SK-N-SH (cell line): ENCODE results near the gene HSD11B1L.

Source experiments
- CHD2 ChIP-seq: fragments of 150-350 bp; IDR thresholded peaks from 2 replicates; pipeline ENCODE4 v1.6.1; 2018; ENCODE audit warnings: low read length; ENCODE audit not compliant: partially characterized antibody
- RCOR1 ChIP-seq: fragments of 150-350 bp; IDR thresholded peaks from 2 replicates; pipeline ENCODE4 v1.6.1; 2017; ENCODE audit warnings: antibody characterized with exemption, low read length
- RXRA ChIP-seq: IDR thresholded peaks from 2 replicates; pipeline ENCODE4 v1.4.0; 2012; ENCODE audit warnings: low read depth, mild to moderate bottlenecking, borderline replicate concordance
- TF ChIP-seq, protein P1 (sequence below): IDR thresholded peaks from 2 replicates; pipeline ENCODE4 v1.4.0; 2012; ENCODE audit warnings: low read depth, borderline replicate concordance
- TF ChIP-seq, protein P2 (sequence below): fragments of 200-600 bp; sonication (generic); IDR thresholded peaks from 2 replicates; pipeline ENCODE4 v1.6.1; 2017; ENCODE audit warnings: antibody characterized with exemption, mild to moderate bottlenecking, moderate library complexity
- TF ChIP-seq, protein P3 (sequence below): fragments of 150-350 bp; IDR thresholded peaks from 2 replicates; pipeline ENCODE4 v1.6.1; 2017; ENCODE audit warnings: antibody characterized with exemption, low read length, low read depth, borderline replicate concordance

DNA sequence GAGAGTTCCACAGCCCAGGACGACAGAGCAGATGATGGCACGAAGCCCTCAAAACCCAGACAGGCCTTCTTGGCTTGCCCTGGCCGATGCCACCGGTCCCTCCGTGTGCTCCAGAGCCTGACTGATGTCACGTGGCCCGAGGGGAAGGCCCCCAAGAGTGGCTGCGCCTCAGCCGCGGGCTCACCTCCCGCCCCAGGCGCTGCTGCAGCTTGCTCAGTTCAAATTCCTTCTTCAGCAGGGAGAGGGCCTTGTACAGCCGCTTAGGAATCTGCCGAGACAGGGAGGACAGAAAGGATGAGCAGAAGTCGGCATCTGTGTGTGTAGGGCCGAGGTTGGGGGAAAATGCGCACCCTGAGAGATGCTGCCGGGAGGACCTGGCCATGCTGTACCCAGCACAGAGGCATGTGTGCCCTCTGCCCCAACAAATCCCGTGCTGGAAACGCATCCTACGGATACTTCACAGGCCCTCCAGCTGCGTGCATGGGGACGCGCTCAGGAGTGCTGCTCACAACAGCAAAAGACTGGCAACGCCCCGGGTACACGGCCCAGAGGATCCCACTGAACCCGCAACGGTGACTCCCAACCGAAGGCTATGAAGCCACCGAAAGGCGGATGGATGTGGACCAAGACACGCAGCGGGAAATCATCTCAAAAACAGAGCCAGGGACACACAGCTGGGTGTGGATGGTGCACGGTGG, 26.2 kb downstream of the HSD11B1L start:
- TF ChIP-seq RCOR1, result no peak
- TF ChIP-seq, protein P1, sequence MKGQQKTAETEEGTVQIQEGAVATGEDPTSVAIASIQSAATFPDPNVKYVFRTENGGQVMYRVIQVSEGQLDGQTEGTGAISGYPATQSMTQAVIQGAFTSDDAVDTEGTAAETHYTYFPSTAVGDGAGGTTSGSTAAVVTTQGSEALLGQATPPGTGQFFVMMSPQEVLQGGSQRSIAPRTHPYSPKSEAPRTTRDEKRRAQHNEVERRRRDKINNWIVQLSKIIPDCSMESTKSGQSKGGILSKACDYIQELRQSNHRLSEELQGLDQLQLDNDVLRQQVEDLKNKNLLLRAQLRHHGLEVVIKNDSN, result no peak
- no peak for TF ChIP-seq RXRA
- TF ChIP-seq, protein P2, sequence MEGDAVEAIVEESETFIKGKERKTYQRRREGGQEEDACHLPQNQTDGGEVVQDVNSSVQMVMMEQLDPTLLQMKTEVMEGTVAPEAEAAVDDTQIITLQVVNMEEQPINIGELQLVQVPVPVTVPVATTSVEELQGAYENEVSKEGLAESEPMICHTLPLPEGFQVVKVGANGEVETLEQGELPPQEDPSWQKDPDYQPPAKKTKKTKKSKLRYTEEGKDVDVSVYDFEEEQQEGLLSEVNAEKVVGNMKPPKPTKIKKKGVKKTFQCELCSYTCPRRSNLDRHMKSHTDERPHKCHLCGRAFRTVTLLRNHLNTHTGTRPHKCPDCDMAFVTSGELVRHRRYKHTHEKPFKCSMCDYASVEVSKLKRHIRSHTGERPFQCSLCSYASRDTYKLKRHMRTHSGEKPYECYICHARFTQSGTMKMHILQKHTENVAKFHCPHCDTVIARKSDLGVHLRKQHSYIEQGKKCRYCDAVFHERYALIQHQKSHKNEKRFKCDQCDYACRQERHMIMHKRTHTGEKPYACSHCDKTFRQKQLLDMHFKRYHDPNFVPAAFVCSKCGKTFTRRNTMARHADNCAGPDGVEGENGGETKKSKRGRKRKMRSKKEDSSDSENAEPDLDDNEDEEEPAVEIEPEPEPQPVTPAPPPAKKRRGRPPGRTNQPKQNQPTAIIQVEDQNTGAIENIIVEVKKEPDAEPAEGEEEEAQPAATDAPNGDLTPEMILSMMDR, result no peak
- TF ChIP-seq, protein P3, sequence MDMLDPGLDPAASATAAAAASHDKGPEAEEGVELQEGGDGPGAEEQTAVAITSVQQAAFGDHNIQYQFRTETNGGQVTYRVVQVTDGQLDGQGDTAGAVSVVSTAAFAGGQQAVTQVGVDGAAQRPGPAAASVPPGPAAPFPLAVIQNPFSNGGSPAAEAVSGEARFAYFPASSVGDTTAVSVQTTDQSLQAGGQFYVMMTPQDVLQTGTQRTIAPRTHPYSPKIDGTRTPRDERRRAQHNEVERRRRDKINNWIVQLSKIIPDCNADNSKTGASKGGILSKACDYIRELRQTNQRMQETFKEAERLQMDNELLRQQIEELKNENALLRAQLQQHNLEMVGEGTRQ, result no peak
- no peak for TF ChIP-seq CHD2
